ENCODE measurements around the gene MSMP. TPM values are rescaled to one million over a fixed set of nuclear protein-coding genes. Genes with fewer than 3 reads are reported as not detected.

MSMP gene
- total RNA-seq, 1 experiment from 2014 or later: 2.1 TPM

GRCh38 chr9:35789541-35789940 lies 35.5 kb upstream of the MSMP start (continued):
- no peak for TF ChIP-seq USF2 (CRISPR knock-in tag; IDR thresholded peaks at IDR 0.05)

- ChIA-PET CTCF (interaction anchor here (0.7 kb wide), 1 partner anchor 12 kb away, joined by 3 read pairs; no protein-coding TSS in a partner anchor), POLR2A (no interaction called here)
- H3K4me3 Mint-ChIP-seq: no peak overlapping the region
- DNase-seq (ENCODE audit: low spot score): no peak
- H3K27ac Mint-ChIP-seq: no peak overlapping the region
- H3K4me1 Mint-ChIP-seq: no peaks in the 10 kb centered on the region
- no peak for TF ChIP-seq GABPB1 (CRISPR knock-in tag; IDR thresholded peaks at IDR 0.05)
- no peak for TF ChIP-seq STAT6 (CRISPR knock-in tag; conservative IDR thresholded peaks at IDR 0.05; ENCODE audit: low read depth)
- no peak for TF ChIP-seq ZSCAN18 (CRISPR knock-in tag; IDR thresholded peaks at IDR 0.05)
- TF ChIP-seq ZNF219 (CRISPR knock-in tag; IDR thresholded peaks at IDR 0.05; ENCODE audit: borderline replicate concordance): no peak
- TF ChIP-seq ATF6 (CRISPR knock-in tag; IDR thresholded peaks at IDR 0.05): no peak
- TF ChIP-seq E2F1 (CRISPR knock-in tag; IDR thresholded peaks at IDR 0.05): no peak
- TF ChIP-seq TCF7 (CRISPR knock-in tag; IDR thresholded peaks at IDR 0.05; ENCODE audit: low read depth): no peak
- no peak for TF ChIP-seq ZNF263 (CRISPR knock-in tag; IDR thresholded peaks at IDR 0.05; ENCODE audit: low read depth)
- no peak for TF ChIP-seq TP53 (CRISPR knock-in tag; IDR thresholded peaks at IDR 0.05)
- no peak for TF ChIP-seq ZNF232 (CRISPR knock-in tag; IDR thresholded peaks at IDR 0.05)
- no peaks in the 10 kb centered on the region for H3K27me3 Mint-ChIP-seq (ENCODE audit: low read depth)
- peaks cover 25% of the 10 kb centered on the region for H3K36me3 Mint-ChIP-seq
- ATAC-seq: no peak
- peaks cover 5% of the 10 kb centered on the region for H3K9me3 Mint-ChIP-seq
These were observed 29.3 kb upstream of the MSMP start for GRCh38 chr9:35783418-35783817.

GRCh38 chr9:35781066-35781465 lies 27.0 kb upstream of the MSMP start:
- peaks cover 5% of the 10 kb centered on the region for H3K9me3 Mint-ChIP-seq
- DNase-seq (ENCODE audit: low spot score) (no peak), ATAC-seq (no peak)
- TF ChIP-seq ATF6 (CRISPR knock-in tag; IDR thresholded peaks at IDR 0.05) (no peak), HMGXB4 (CRISPR knock-in tag; IDR thresholded peaks at IDR 0.05) (no peak), SOX15 (CRISPR knock-in tag; IDR thresholded peaks at IDR 0.05) (no peak), PREB (CRISPR knock-in tag; IDR thresholded peaks at IDR 0.05; ENCODE audit: borderline replicate concordance) (no peak), RORB (CRISPR knock-in tag; IDR thresholded peaks at IDR 0.05) (no peak)
- no peaks in the 10 kb centered on the region for H3K27me3 Mint-ChIP-seq (ENCODE audit: low read depth)
- H3K4me3 Mint-ChIP-seq: no peak overlapping the region
- H3K36me3 Mint-ChIP-seq: peaks cover 15% of the 10 kb centered on the region
- ChIA-PET POLR2A (no interaction called here), CTCF (interaction anchor here (0.7 to 2.8 kb wide), 2 partner anchors 9 to 18 kb away, joined by 3 to 11 read pairs; no protein-coding TSS in a partner anchor)
- peaks cover 2% of the 10 kb centered on the region for H3K4me1 Mint-ChIP-seq
- H3K27ac Mint-ChIP-seq: no peak overlapping the region

Measured in WTC11 (cell line).